ENCODE measurements around the gene SNHG17. TPM values are rescaled to one million over a fixed set of nuclear protein-coding genes. Genes with fewer than 3 reads are reported as not detected.
"Not testable (repeated sequence)": the region's sequence is repeated elsewhere in the genome, so short reads cannot be mapped to it uniquely, and the experiment has no call there.

Gene SNHG17
- total and polyA plus RNA-seq, 2 donors (not counting 1 experiment from before 2014, with no cell fraction given) = 49.6 to 78.0 TPM

GRCh38 chr20:38432870-38433269 lies 2.3 kb downstream of the SNHG17 start:
- H3K9me3 Mint-ChIP-seq (ENCODE audit: insufficient read depth); H3K27me3 Mint-ChIP-seq; H3K9ac ChIP-seq (ENCODE audit: low read length); H3K4me3 ChIP-seq (ENCODE audit: control extremely low read depth in 1 of 5, extremely low read depth in 1 of 5, insufficient read depth in 1 of 5, low read depth in 2 of 5, low read length in 4 of 5); H3K27me3 ChIP-seq (replicated peaks in 1 of 4; ENCODE audit: control extremely low read depth in 1 of 4, control insufficient read depth in 3 of 4, insufficient read depth in 4 of 4, low read length in 3 of 4); H3K4me3 Mint-ChIP-seq; H2AFZ ChIP-seq (ENCODE audit: insufficient read depth, low read depth, low read length, poor library complexity, severe bottlenecking); H3K4me2 ChIP-seq (replicated peaks; ENCODE audit: low read depth, low read length, poor library complexity, severe bottlenecking); H3K27ac ChIP-seq (ENCODE audit: low read length in 2 of 2); H3K27ac Mint-ChIP-seq; intact Hi-C loops (cut with micrococcal nuclease); H3K9me3 ChIP-seq (ENCODE audit: control extremely low read depth in 1 of 3, control insufficient read depth in 2 of 3, insufficient read depth in 1 of 3, low read length in 2 of 3); DNase-seq; POLR2A ChIA-PET; ATAC-seq (ENCODE audit: low read depth): not testable (repeated sequence)
- CTCF ChIA-PET = interaction anchor here (4.4 to 6.1 kb wide), 2 partner anchors 14 to 41 kb away, joined by 37 to 156 read pairs; partner anchors contain the start of gene RALGAPB
- peaks cover 27% of the 10 kb centered on the region for H3K4me1 Mint-ChIP-seq
- H3K79me2 ChIP-seq (ENCODE audit: control insufficient read depth, insufficient read depth, low read length) = peaks cover 41% of the 10 kb centered on the region
- peaks cover 0 to 44% of the 10 kb centered on the region in 2 experiments for H3K36me3 ChIP-seq (replicated peaks in 1 of 2; ENCODE audit: control extremely low read depth in 1 of 2, control insufficient read depth in 1 of 2, extremely low read depth in 1 of 2, insufficient read depth in 2 of 2, low read length in 1 of 2)
- H4K20me1 ChIP-seq (ENCODE audit: control insufficient read depth, insufficient read depth, low read length, poor library complexity, severe bottlenecking) = peaks cover 54% of the 10 kb centered on the region
- WGBS (ENCODE audit: insufficient coverage) = 90% methylated on average over 2 of the region's 5 CpGs
- peaks cover 11 to 13% of the 10 kb centered on the region in 2 donors for H3K4me1 ChIP-seq (ENCODE audit: control insufficient read depth in 2 of 2, insufficient read depth in 2 of 2, low read length in 2 of 2)

- H3K79me2 ChIP-seq (ENCODE audit: control insufficient read depth, insufficient read depth, low read length) = peaks cover 41% of the 10 kb centered on the region
- no peak for TF ChIP-seq EZH2 (IDR thresholded peaks at IDR 0.05; ENCODE audit: borderline replicate concordance, insufficient read depth, low read depth, low read length, poor library complexity, severe bottlenecking)
- TF ChIP-seq CTCF (IDR thresholded peaks at IDR 0.05) = no peak
- no peak for ATAC-seq (ENCODE audit: low read depth)
- peaks cover 0 to 50% of the 10 kb centered on the region in 2 experiments for H3K36me3 ChIP-seq (replicated peaks in 1 of 2; ENCODE audit: control extremely low read depth in 1 of 2, control insufficient read depth in 1 of 2, extremely low read depth in 1 of 2, insufficient read depth in 2 of 2, low read length in 1 of 2)
- H4K20me1 ChIP-seq (ENCODE audit: control insufficient read depth, insufficient read depth, low read length, poor library complexity, severe bottlenecking) = peaks cover 60% of the 10 kb centered on the region
- H3K4me1 ChIP-seq (ENCODE audit: control insufficient read depth in 2 of 2, insufficient read depth in 2 of 2, low read length in 2 of 2) = peaks cover 11 to 13% of the 10 kb centered on the region in 2 donors
- WGBS (ENCODE audit: insufficient coverage) = 96% methylated on average over 3 of the region's 6 CpGs
- H3K9me3 ChIP-seq (ENCODE audit: control extremely low read depth in 1 of 3, control insufficient read depth in 2 of 3, insufficient read depth in 1 of 3, low read length in 2 of 3) = no peaks in the 10 kb centered on the region
- H3K4me3 ChIP-seq (ENCODE audit: control extremely low read depth in 1 of 5, extremely low read depth in 1 of 5, insufficient read depth in 1 of 5, low read depth in 2 of 5, low read length in 4 of 5) = no peak overlapping the region
- H3K27ac ChIP-seq (ENCODE audit: low read length in 2 of 2) = no peak overlapping the region
- no peak overlapping the region for H2AFZ ChIP-seq (ENCODE audit: insufficient read depth, low read depth, low read length, poor library complexity, severe bottlenecking)
- intact Hi-C loops (cut with micrococcal nuclease) = no loop called here
- Mint-ChIP-seq H3K4me1 (peaks cover 27% of the 10 kb centered on the region), H3K27me3 (no peaks in the 10 kb centered on the region), H3K4me3 (no peak overlapping the region), H3K27ac (no peak overlapping the region), H3K9me3 (ENCODE audit: insufficient read depth) (no peaks in the 10 kb centered on the region)
- POLR2A ChIA-PET = no interaction called here
- CTCF ChIA-PET = interaction anchor here (4.4 to 6.1 kb wide), 2 partner anchors 14 to 41 kb away, joined by 37 to 156 read pairs; partner anchors contain the start of gene RALGAPB
- DNase-seq = no peak
- no peak overlapping the region for H3K4me2 ChIP-seq (replicated peaks; ENCODE audit: low read depth, low read length, poor library complexity, severe bottlenecking)
- H3K9ac ChIP-seq (ENCODE audit: low read length) = no peak overlapping the region
- H3K27me3 ChIP-seq (replicated peaks in 1 of 4; ENCODE audit: control extremely low read depth in 1 of 4, control insufficient read depth in 3 of 4, insufficient read depth in 4 of 4, low read length in 3 of 4) = no peaks in the 10 kb centered on the region
Measured at GRCh38 chr20:38432292-38432691, 2.8 kb downstream of the SNHG17 start.

All from B cell (primary cell).